Subcutaneous adipose tissue (tissue), 4 donors: Measurements from ENCODE around the gene CHST11. TPM values are rescaled to one million over a fixed set of nuclear protein-coding genes. Genes with fewer than 3 reads are reported as not detected.

ENCODE experiments used
- total RNA-seq, 4 donors: library from RNA; depleted of rRNA; stranded (reverse); fragments of >200 nt; gene quantifications; one replicate each; pipeline ENCODE4 v1.1.0, GENCODE V29; 2016
- TF ChIP-seq, protein P1 (sequence below): fragments of 450-650 bp; IDR thresholded peaks from one replicate; pipeline ENCODE4 v1.5.1; 2016; ENCODE audit warnings: low read depth, mild to moderate bottlenecking, control low read depth, antibody characterized with exemption, moderate library complexity

The CHST11 gene
- total RNA-seq, 4 donors from 2014 or later, result 5.1 to 48.4 (median 9.3) TPM

DNA sequence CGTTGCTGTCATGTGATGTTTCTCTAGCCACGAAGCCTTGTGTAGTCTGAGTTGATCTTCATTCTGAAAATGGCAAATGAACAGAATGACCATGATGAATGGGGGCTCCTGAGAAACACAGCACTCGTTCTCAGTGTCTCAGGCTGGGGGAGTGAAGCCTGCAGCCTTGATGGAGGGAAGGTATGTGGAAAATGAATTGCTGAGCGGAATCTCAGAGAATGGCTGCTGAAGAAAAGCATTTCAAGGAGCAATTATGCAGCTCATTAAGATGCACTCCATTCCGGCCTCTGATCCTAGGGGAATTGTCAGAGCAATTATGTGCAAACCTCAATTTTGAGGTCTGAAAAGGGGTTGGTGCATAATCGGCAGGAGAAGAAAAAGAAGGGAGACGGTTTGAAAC lies 167.1 kb downstream of the CHST11 start:
- TF ChIP-seq, protein P1, sequence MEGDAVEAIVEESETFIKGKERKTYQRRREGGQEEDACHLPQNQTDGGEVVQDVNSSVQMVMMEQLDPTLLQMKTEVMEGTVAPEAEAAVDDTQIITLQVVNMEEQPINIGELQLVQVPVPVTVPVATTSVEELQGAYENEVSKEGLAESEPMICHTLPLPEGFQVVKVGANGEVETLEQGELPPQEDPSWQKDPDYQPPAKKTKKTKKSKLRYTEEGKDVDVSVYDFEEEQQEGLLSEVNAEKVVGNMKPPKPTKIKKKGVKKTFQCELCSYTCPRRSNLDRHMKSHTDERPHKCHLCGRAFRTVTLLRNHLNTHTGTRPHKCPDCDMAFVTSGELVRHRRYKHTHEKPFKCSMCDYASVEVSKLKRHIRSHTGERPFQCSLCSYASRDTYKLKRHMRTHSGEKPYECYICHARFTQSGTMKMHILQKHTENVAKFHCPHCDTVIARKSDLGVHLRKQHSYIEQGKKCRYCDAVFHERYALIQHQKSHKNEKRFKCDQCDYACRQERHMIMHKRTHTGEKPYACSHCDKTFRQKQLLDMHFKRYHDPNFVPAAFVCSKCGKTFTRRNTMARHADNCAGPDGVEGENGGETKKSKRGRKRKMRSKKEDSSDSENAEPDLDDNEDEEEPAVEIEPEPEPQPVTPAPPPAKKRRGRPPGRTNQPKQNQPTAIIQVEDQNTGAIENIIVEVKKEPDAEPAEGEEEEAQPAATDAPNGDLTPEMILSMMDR, result no peak

DNA sequence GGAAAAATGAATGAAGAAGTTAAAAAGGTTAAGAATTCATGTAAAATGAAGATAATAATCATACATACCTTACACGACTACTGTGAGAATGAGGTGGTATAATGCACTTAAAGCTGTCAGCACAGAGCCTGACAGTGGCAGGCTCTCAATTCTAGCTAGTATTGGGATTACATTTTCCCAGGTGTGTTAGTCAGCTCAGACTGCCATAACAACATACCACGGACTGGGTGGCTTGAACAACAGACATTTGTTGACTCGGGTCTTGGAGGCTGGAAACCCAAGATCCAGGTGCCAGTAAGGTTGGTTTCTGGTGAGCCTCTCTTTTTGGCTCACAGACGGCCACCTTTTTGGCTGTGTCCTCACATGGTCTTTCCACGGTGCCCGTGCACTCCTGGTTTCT lies 167.8 kb downstream of the CHST11 start:
- TF ChIP-seq, protein P1, result no peak

DNA sequence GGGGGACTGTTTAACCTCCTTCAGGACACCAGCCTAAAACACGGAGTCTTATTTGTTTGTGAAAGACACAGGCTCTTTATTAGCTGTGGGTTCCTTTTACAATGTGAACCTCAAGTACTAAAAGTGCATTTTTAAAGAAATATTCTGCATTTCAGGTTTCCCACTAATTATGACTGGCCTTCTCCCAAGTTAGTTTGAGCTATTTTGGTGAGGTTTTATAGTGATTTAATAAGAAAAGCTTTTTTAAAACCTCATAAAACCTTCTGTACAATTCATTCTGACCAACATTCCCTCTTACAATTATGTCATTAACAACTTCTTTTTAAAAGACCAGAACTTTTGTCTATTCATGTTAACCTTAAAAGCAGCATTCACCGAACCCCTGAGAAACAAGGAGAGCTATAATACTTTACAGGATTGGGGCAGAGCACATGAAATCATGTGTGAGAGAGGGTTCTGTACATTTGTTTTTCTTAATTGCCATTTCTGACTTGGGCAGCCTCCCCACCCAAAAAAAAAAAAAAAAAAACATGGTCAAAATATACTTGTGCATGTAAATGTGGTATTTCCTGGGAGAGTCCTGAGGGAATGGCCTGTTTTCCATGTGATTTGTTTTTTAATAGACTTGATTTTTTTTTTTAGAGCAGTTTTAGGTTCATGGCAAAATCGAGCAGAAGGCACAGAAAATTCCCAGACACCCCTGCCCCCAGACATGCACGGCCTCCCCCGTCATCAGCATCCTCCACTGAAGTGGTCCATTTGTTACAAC lies 169.5 kb downstream of the CHST11 start:
- TF ChIP-seq, protein P1, result no peak

DNA sequence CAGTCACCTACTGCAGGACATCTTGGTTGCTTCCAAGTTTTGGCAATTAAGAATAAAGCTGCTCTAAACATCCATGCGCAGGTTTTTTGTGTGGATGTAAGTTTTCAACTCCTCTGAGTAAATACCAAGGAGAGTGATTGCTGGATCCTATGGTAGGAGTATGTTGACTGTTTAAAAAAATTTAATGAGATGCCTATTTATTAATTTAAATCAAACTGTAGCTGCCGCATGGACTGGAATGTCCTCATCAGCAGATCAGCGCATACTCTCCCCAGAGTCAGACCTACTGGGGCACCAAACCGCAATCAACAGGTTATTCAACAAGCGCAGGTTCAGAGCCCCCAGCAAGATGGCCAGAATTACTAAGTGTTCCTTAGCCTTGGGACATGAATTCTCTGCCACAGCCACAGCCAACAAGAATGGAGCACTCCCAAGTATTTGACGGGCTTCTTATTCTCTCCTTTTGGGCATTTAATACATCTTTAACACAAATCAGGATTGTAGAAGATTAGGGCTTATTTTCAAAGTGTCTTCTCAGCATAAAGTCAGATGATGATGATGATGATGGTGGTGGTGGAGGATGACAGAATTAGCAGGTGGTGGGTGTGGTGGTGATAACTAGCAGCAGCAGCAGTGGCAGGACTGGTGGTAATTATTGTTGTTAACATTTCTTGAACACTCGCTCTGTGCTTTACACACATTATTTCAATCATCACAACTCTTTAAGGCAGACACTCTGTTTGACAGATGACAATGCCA lies 170.7 kb downstream of the CHST11 start:
- TF ChIP-seq, protein P1, result no peak

DNA sequence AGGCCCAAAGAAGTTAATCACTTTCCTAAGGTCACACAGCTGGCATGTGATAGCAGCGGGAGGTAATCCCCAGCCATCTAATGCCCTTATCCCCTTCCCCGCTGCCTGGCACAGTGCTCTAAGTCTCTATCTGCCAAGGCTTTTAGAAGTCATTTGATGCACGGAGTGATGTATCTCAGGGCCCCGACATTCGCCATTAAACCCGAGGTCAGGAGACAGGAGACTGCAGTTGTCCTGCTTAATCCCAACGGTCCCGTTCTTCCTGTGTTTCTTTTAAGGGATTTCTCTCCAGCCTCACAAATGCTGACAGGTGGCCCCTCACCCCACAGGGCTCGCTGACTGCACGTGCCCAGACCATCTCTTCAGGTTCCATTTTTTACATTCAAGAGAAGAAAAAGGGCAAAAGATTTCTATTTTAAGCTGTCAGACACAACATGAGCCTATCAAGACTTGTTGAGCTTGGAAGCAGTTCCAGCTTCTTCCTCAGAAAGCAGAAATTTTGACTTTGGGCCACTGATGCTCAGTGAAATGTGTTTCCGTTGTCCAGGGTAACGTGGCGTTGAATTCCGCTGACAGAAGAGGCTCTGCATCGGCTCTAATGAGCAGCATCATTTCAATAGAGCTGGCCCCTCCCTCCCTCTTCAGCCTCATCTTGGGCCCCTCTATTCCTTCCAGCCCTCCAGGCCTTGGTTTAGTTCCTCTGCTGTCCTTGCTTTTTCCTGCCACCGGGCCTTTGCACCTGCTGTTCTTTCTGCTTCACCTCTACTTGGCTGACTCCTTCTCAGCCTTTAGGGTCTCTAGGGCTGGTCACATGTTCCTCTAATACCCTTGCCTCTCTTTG lies 171.5 kb downstream of the CHST11 start:
- TF ChIP-seq, protein P1, result no peak

DNA sequence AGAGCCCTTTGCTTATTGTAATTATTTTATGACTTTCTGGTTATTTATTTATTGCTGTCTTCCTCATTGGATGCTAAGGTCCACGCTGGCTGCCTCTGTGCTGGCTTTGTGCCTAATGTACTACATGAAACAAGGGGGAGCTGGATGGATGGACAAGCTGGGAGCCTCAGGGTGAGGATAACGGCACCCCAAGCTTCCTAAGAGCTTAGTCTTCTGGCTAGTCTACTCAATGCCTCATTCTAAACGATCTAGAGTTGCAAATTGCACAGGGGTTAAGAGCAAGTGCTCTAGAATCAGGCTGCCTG lies 172.0 kb downstream of the CHST11 start:
- TF ChIP-seq, protein P1, result no peak

DNA sequence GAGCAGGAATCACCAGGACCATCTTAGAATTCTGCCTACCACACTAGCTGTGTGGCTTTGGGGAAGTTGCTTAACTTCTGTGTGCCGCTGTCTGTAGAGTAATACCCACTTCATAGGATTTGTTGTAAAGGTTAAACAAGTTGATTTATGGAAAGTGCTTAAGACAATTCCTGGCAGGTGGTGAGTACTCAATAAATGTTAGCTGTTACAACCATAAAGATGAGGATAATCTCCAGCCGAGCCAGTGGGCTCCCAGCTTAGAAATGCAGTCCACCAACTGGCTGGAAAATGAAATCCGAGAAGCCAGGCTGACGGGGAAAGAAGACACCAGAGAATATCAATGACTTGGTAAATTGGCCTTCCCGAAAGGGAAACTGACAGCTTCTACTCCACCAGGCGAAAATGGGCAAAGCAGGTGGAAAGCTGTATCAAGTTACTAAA lies 173.5 kb downstream of the CHST11 start:
- TF ChIP-seq, protein P1, result no peak
